GM21367 (cell line): Measurements from ENCODE around the gene OBP2B.
"Not testable (repeated sequence)": the region's sequence is repeated elsewhere in the genome, so short reads cannot be mapped to it uniquely, and the experiment has no call there.

Experiments
- ATAC-seq: cut with Tn5 transposase; IDR thresholded peaks from one replicate; pipeline ENCODE4 v1.9.1; 2021; ENCODE audit not compliant: unreplicated experiment

OBP2B gene

DNA sequence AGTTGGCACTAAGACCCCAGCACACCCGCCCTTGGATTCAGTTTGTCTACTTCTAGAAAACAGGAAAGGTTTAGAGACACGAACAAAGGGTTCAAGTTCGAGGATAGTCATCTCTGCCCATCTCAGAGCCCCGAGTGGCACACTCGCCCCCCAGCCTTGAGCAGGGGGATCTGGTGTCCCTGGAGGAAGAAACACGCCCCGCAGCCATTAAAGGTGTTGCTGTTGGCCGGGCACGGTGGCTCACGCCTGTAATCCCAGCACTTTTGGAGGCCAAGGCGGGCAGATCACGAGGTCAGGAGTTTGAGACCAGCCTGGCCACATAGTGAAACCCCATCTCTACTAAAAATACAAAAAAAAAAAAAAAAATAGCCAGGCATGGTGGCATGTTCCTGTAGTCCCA, 39.4 kb downstream of the OBP2B start:
- ATAC-seq = not testable (repeated sequence)

DNA sequence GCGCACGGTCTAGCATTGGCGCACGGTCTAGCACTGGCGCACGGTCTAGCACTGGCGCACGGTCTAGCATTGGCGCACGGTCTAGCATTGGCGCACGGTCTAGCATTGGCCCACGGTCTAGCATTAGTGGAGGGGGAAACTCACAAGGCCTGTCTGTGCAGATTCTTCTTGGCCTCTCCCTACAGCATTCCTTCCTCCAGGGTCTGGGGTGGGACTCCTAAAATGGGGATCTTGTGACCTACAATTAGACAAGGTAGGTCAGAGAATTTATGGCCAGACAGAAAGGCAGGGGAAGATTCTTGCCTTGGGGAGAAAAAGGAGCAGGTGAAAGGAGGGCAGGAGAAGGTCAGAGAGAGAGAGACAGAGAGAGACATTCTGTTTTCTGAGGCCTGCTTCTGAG, 39.9 kb downstream of the OBP2B start:
- no peak for ATAC-seq

DNA sequence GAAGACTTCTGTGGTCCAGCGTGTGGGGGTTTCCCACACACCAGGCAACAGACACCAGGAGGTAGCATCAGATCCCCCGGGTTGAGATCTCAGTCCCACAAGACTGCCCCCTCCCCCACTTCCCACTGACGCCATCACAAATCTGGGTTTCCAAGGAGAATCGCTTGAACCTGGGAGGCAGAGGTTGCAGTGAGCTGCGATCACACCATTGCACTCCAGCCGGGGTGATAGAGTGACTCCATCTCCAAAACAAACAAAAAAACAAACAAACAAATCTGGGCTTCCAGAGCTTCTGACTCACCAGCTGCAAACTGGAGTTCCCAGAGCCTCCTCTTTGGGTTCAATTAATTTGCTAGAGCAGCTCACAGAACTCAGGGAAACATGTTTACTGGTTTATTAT, 40.6 kb downstream of the OBP2B start:
- no peak for ATAC-seq

DNA sequence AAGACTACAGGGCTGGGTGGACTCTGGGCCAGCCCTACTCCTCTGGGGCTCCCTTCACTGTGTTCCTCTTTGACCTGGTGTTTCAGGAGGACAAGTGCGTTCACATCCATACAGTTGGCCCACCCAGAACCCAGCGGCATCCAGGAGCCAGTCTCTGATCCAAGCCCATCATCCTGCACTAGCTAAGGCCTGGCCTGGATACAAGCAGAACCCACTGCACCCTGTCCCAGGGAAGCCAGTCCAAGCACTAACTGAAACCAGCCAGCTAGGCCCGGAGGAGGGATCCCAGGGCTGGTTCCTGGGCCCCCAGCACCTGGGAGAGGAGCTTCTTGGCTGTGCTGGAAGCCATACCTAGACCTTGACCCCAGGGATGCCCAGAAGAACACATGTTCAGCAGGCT, 41.3 kb downstream of the OBP2B start:
- no peak for ATAC-seq

DNA sequence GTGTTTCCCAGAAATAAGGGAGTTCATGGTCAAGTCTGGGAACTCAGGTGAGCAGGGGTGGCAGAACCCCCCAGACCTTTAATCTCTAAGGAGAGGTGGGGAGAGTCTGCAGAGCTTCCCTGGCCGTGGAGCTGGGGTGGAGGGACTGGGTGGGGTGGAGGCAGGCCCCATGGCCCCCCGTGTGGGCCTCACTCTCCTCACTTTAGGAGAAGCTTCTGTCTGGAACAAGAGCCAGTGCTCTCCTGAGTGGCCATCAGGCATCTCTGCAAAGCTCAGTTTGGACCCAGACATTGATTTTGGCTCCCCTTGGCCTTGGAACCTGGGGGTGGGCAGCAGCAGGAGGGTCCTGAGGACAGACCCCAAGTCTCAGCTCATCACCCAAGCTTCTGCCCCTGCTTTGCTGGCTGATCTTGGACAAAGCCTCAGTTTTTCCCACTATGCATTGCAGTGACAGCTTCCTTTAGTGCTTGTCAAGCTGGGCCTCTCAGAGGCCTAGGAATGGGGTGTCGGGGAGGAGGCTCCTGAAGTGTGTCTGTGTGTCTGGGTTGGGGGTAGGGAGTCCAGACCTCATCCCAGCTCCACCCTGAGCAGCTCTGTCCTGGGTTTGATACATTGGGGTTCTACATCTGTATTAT, 41.8 kb downstream of the OBP2B start:
- ATAC-seq = no peak

DNA sequence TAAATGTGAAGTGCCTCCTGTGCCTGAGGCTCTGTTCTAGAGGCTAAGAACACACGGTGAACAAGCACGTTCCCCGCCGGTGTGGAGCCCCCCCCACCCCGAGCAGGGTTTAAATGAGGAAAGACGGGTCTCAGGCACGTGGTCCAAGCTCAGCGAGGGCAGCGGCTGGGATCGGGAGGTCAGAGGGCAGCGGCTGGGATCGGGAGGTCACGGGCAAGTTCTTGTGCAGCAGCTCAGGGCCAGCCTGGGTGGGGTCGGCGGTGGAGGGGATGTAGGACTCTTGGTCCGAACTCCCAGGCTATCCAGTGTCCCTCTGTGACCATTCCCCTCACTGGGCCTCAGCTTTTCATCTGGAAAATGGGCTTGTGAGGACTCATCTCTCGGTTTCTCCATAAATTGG, 42.7 kb downstream of the OBP2B start:
- ATAC-seq = no peak

DNA sequence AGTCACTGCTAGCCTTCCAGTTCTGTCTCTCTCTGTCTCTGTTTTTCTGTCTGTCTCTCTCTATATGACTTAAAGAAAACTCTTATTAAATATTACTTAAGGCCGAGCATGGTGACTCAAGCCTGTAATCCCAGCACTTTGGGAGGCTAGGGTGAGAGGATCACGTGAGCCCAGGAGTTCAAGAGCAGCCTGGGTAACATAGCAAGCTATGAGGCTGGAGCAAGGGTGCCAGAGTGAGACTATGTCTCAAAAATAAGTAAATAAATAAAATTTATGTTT, 43.7 kb downstream of the OBP2B start:
- ATAC-seq = no peak

DNA sequence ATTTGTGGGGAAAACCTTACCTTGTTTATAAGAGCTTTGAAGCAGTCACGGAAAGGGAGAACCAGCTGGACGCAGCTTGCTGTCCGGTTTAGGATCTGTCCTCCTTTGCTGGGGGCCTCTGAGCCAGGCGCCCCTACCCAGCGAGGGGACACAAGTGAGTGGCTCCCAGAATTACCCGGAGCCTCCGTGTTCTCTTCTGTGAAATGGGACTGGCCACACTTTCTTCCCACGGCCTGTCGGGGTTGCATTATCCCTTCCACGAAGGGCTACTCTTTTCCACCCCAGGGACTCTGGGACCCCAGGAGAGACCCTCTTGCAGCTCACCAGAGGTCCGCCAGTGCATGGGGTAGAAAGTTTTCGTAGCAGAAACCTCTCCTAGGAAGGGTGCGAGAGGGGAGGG, 44.9 kb downstream of the OBP2B start:
- no peak for ATAC-seq

DNA sequence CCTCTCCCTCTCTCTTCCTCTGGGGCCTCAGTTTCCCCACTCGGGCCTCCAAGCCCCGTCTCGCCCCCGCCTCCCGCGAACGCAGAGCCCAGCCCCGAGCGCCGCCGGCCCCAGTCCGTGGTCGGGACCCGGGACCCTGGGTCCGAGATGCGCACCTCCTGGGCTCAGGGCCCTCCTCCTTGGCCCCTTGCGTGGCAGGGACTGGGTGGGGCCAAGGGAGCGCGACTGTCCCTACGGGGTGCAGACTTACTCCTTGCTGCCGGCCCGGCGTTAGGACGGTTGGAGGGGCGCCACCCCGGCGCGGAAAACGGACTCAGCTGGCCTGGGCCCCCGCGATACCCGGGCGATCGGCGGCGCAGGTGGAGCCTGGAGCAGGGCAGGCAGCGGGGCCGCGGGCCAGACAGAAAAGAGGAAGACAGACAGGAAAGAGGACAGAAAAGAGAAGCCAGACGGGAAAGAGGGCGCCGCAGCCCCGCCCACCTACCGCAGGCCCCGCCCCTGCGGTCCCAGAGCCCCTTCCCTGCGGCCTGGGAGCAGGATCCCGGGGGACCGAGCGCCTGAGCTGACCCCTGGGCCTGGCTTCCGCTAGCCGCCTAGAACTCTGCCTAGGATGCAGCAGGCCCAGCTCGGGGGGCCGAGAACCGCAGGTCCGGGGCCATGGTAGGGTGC, 45.4 kb downstream of the OBP2B start, which contains the start of gene GBGT1:
Gene GBGT1 (minus strand): TSS at position 411 of the 669 bp plus-strand sequence. CDS start 1,502 bp downstream, outside the sequence.
- no peak for ATAC-seq

DNA sequence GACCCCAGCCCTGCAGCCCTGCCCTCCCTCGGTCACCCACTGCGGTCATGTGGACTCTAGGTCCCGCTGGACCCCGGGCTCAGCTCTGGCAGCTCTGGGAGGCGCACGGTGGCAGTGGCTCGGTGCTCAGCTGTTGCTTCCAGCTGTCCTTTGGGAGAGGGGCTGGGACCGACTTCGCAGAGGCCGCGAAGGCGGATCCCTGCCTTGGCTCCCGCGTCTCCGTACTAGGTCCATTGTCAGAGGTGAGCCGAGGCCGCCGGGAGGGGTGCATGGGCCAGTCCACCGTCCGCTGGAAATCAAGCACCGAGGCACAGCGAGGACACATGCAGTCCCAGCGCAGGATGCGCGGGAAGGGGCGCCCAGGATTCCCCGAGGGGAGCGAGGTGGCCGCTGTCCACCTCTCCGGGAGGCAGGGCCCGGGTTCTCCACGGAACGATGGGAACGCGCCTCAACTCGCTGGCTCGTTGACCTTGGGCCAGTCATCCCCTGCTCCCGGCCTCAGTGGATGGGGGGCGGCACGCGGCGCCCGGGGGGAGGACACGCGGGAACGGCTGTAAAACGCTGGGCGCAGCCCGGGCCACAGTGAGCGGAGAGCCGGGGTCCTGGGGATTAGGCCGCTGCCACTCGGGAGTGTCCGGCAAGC, 46.1 kb downstream of the OBP2B start:
- no peak for ATAC-seq

DNA sequence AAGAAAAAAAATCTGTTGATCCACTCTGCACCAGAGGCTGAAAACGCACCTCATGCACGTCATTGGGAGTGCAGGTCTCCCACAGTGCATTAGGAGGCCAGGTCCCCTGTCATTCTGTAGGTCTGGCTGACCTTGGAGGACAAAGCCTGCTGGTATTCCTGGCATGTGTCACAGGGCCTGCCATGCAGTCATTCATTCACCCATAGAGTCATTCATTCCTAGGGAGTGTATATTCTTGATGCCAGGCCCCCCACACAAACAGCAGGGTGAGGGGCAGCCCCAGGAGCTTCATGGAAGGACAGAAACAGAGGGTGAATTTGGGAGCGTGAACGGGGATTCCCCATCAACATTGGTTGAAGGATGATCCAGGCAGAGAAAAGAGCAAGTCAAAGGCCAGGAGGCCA, 47.5 kb downstream of the OBP2B start:
- ATAC-seq = no peak

DNA sequence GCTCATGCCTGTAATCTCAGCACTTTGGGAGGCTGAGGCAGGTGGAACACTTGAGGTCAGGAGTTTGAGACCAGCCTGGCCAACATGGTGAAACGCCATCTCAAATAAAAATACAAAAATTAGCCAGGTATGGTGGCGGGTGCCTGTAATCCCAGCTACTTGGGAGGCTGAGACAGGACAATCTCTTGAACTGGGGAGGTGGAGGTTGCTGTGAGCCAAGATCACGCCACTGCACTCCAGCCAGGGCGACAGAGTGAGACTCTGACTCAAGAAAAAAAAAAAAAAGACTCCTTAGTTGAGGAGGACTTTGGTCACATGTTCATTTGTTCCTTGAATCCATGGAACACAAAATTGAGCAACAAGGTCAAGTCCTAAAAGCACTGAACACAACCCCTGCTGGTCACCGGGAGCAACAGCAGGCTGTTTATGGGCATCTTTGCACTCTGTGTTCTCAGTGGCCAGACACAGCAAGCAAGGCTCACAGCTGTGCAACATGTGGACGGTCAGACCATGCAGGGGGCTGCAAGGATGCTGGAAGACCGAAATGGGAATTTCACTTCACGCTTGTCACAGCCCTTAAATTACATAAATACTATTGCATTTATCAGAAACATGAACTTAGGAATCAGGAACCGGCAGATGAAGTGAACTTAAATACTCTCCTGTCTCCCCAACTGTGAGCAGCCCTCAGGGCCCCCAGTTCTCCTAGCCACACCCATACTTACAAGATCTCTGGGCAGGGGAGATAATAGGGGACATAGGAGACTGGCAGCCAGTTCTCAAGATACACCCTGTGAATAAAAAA, 48.1 kb downstream of the OBP2B start:
- no peak for ATAC-seq

DNA sequence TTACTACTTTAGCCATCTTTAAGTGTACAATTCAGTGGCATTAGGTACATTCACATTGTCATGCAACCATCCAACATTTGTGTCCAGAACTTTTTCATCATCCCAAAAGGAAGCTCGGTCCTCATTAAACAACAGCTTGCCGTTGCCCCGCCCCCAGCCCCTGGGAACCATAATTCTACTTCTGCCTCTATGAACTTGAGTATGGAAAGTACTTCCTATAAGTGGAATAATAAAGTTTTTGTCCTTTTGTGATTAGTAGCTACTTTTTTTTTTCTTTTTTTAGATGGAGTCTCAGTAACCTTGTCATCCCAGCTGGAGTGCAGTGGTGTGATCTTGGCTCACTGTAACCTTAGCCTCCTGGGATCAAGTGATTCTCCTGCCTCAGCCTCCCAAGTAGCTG, 50.4 kb downstream of the OBP2B start:
- no peak for ATAC-seq
